Activated CD8-positive, alpha-beta T cell treated with anti-CD3 and anti-CD28 coated beads for 36 hours (primary cell): ENCODE measurements around the gene LGALS7B. TPM values are rescaled to one million over a fixed set of nuclear protein-coding genes. Genes with fewer than 3 reads are reported as not detected.

Experiments used
- ATAC-seq: fragments of 200-7000 bp; cut with Tn5 transposase; one replicate; pipeline ENCODE4 v1.10.0; 2021; ENCODE audit warnings: mild to moderate bottlenecking, moderate library complexity
- CTCF ChIA-PET: fragments of 350-600 bp; sonication (Branson Sonifier 250); formaldehyde crosslinking; loops from one replicate; lab custom pipeline; 2021; ENCODE audit warnings: antibody characterized with exemption; lab: Charles Lee
- POLR2A ChIA-PET: fragments of 350-600 bp; sonication (Branson Sonifier 250); formaldehyde crosslinking; loops from one replicate; lab custom pipeline; 2021; ENCODE audit warnings: antibody characterized with exemption; lab: Charles Lee
- DNase-seq: peaks from one replicate; pipeline ENCODE4 v3.0.0-alpha.2; 2020
- H3K27ac Mint-ChIP-seq: one replicate; pipeline ENCODE4 v1.8.0; 2021; ENCODE audit warnings: mild to moderate bottlenecking, mixed read lengths
- H3K27me3 Mint-ChIP-seq: one replicate; pipeline ENCODE4 v1.8.0; 2021; ENCODE audit warnings: mixed read lengths
- H3K36me3 Mint-ChIP-seq: one replicate; pipeline ENCODE4 v1.8.0; 2021; ENCODE audit warnings: low read depth, mixed read lengths
- H3K4me1 Mint-ChIP-seq: one replicate; pipeline ENCODE4 v1.8.0; 2021; ENCODE audit warnings: low read depth, mixed read lengths
- H3K4me3 Mint-ChIP-seq: one replicate; pipeline ENCODE4 v1.8.0; 2021; ENCODE audit warnings: mild to moderate bottlenecking, moderate library complexity, mixed read lengths
- H3K9me3 Mint-ChIP-seq: one replicate; pipeline ENCODE4 v1.8.0; 2021; ENCODE audit warnings: mixed read lengths
- intact Hi-C: fragments of 100-400 bp; cut with micrococcal nuclease; formaldehyde crosslinking; loops from one replicate; pipeline ENCODE4 v1.10.0; 2022
- total RNA-seq, 2 experiments: library from RNA; stranded (reverse); gene quantifications; one replicate each; pipeline ENCODE4 v1.2.3, GENCODE V29; 2021
- TF ChIP-seq, protein P1 (sequence below): fragments of 200-600 bp; IDR thresholded peaks from one replicate; pipeline ENCODE4 v1.8.0; 2022; ENCODE audit warnings: antibody characterized with exemption, mild to moderate bottlenecking

The LGALS7B gene
- total RNA-seq, 2 experiments from 2014 or later = not detected

DNA sequence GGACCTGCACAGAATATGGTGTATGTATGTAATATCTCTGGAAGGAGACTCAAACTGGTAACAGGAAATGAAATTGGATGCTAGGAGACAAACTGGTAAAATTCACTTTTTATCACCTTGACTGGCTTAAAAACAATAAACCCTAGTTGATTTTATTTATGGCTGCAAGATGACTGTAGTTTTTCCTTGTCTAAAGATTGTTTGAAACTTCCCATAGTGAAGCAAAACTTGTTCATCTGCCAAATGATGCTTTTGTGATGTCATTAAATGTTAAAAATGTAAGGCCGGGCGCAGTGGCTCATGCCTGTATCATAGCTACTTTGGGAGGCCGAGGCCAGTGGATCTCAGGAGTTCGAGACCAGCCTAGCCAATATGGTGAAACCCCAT is 45.1 kb downstream of the LGALS7B start:
- no peaks in the 10 kb centered on the region for H3K9me3 Mint-ChIP-seq
- intact Hi-C loops = no loop called here

DNA sequence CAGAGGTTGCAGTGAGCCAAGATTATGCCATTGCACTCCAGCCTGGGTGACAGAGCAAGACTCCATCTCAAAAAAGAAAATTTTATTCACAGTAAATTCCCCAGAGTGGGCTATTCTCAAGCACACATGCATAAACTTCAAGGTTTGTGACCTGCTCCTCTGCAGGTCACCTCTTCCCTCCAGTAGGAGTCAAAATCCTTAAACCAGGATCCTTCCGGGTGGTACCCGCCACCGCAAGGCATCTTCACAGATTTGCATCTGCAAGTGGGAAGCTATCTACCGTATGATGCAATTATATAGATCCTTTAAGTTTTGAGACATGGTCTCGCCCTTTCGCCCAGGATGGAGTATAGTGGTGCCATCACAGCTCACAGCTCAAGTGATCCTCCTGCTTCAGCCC is 45.6 kb downstream of the LGALS7B start:
- peaks cover 36% of the 10 kb centered on the region for H3K4me1 Mint-ChIP-seq
- TF ChIP-seq, protein P1, sequence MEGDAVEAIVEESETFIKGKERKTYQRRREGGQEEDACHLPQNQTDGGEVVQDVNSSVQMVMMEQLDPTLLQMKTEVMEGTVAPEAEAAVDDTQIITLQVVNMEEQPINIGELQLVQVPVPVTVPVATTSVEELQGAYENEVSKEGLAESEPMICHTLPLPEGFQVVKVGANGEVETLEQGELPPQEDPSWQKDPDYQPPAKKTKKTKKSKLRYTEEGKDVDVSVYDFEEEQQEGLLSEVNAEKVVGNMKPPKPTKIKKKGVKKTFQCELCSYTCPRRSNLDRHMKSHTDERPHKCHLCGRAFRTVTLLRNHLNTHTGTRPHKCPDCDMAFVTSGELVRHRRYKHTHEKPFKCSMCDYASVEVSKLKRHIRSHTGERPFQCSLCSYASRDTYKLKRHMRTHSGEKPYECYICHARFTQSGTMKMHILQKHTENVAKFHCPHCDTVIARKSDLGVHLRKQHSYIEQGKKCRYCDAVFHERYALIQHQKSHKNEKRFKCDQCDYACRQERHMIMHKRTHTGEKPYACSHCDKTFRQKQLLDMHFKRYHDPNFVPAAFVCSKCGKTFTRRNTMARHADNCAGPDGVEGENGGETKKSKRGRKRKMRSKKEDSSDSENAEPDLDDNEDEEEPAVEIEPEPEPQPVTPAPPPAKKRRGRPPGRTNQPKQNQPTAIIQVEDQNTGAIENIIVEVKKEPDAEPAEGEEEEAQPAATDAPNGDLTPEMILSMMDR = no peak
- ATAC-seq (no peak), DNase-seq (no peak)
- POLR2A ChIA-PET = interaction anchor here (0.8 to 3.2 kb wide), 8 partner anchors 9 to 101 kb away, joined by 3 to 24 read pairs (median 4); partner anchors contain the start of gene HNRNPL
- H3K4me3 Mint-ChIP-seq = no peak overlapping the region
- CTCF ChIA-PET = interaction anchor here (1.2 to 2.5 kb wide), 2 partner anchors 12 to 73 kb away, joined by 3 to 9 read pairs; no protein-coding TSS in a partner anchor
- H3K36me3 Mint-ChIP-seq = peaks cover 46% of the 10 kb centered on the region
- no peak overlapping the region for H3K27ac Mint-ChIP-seq
- H3K27me3 Mint-ChIP-seq = no peaks in the 10 kb centered on the region
- intact Hi-C loops = no loop called here
- no peaks in the 10 kb centered on the region for H3K9me3 Mint-ChIP-seq

More for the DNA sequence above, 45.1 kb downstream of the LGALS7B start:
- POLR2A ChIA-PET = interaction anchor here (0.8 to 3.2 kb wide), 6 partner anchors 9 to 102 kb away, joined by 3 to 24 read pairs (median 4); no protein-coding TSS in a partner anchor
- DNase-seq (no peak), ATAC-seq (no peak)
- no peak overlapping the region for H3K4me3 Mint-ChIP-seq
- CTCF ChIA-PET = interaction anchor here (1.2 to 2.5 kb wide), 2 partner anchors 13 to 73 kb away, joined by 3 to 9 read pairs; no protein-coding TSS in a partner anchor
- H3K27ac Mint-ChIP-seq = peak overlapping the region; percentile 72
- H3K4me1 Mint-ChIP-seq = peaks cover 31% of the 10 kb centered on the region
- TF ChIP-seq, protein P1 = no peak
- H3K36me3 Mint-ChIP-seq = peaks cover 43% of the 10 kb centered on the region
- no peaks in the 10 kb centered on the region for H3K27me3 Mint-ChIP-seq

DNA sequence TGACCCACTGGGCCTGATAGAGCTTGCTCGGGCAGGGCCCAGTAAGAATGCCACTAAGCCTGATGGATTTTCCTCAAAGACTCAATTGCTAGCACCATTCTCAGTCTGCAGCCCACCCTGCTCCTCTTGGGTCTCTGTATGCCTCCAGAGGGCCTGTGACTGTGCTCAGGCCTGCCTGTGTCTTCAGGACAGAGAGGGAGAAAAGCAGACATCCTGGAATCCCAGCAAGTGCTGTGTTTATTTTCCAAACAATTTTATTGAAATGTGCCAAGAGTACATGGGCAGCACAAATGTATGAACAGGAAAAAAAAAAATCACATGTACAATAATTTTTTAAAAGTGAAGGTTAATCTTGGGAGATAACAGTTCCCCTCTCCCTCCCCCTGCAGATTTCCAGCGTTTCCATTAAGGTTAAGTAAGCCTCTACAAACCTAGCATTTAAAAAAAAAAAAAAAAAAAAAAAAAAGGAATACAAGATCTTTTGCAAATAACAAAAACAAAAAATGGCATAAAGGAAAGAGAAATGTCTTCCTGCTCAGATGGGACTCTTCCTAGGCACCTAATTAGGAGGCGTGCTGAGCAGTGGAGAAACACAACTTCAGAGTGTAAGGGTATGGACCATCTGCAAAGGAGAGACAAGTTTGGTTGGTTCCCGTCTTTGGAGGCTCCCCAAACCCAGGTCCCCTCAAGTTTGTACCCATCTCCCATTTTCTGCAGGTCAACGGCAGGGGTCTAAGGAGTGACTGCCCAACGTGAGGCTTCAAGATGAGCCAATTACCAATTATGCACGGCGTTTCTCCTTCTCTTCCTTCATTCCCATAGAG is 47.4 kb downstream of the LGALS7B start:
- DNase-seq (no peak), ATAC-seq (no peak)
- TF ChIP-seq, protein P1 = no peak
- intact Hi-C loops = no loop called here
- H3K36me3 Mint-ChIP-seq = peaks cover 56% of the 10 kb centered on the region
- peaks cover 41% of the 10 kb centered on the region for H3K4me1 Mint-ChIP-seq
- H3K27ac Mint-ChIP-seq = peak overlapping the region; percentile 55
- ChIA-PET CTCF (interaction anchor here (2.5 kb wide), 1 partner anchor 10 kb away, joined by 9 read pairs; no protein-coding TSS in a partner anchor), POLR2A (interaction anchor here (1.0 to 3.2 kb wide), 5 partner anchors 7 to 42 kb away, joined by 3 to 24 read pairs (median 3); partner anchors contain the start of genes HNRNPL and RINL)
- no peak overlapping the region for H3K4me3 Mint-ChIP-seq
- no peaks in the 10 kb centered on the region for H3K27me3 Mint-ChIP-seq
- H3K9me3 Mint-ChIP-seq = no peaks in the 10 kb centered on the region

DNA sequence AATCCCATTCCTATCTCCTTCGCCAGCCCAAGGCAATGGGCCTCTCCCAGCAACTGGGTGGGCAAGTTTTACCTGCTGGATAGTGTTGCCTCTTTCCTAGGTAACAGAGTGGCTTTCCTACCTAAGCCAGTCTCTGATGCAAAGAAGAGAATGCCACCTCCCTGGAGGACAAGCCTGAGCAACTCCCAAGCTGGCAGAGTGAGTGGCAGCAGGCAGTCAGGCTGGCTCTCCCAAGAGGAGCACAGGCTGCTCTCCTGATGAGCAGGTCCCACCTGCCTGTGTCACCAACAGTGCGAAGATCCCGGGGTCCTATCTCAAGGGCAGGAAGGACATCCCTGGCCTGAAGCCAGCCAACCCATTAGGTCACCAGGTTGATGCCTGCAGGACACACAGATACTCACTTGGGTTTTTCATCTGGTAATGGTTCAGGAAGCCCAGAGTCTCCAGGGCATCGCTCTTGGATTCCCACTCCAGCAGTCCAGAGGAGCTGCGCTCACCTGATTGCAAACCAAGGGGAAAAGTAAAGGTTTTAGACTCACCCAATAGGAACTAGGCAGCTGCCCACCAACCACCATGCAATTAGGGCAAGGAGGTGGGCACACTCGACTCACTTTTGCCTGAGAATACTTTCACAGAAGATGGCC is 48.1 kb downstream of the LGALS7B start:
- no peak for DNase-seq
- Mint-ChIP-seq H3K36me3 (peaks cover 63% of the 10 kb centered on the region), H3K27ac (peak overlapping the region; percentile 55), H3K4me3 (no peak overlapping the region), H3K9me3 (no peaks in the 10 kb centered on the region), H3K4me1 (peaks cover 44% of the 10 kb centered on the region), H3K27me3 (no peaks in the 10 kb centered on the region)
- CTCF ChIA-PET = no interaction called here
- no peak for ATAC-seq
- POLR2A ChIA-PET = interaction anchor here (0.9 to 4.6 kb wide), 5 partner anchors 11 to 41 kb away, joined by 3 to 48 read pairs (median 9); partner anchors contain the start of genes HNRNPL and RINL
- TF ChIP-seq, protein P1 = no peak
- intact Hi-C loops = no loop called here
